Mucosa of gallbladder (tissue), 1 donor: ENCODE measurements around the gene GALNT13. TPM values are rescaled to one million over a fixed set of nuclear protein-coding genes. Genes with fewer than 3 reads are reported as not detected.

Experiments
- DNase-seq: peaks from one replicate; pipeline ENCODE4 v3.0.0-alpha.2; 2020; ENCODE audit warnings: low spot score
- total RNA-seq: library from RNA; stranded (reverse); gene quantifications from one replicate; pipeline ENCODE4 v1.2.1, GENCODE V29; 2021
- donor health status: DM: no; HTN: no; CAD: no.

The GALNT13 gene
- total RNA-seq, 1 donor from 2014 or later, result 0.23 TPM

- DNase-seq, result no peak
These were observed 608.8 kb downstream of the GALNT13 start for GRCh38 chr2:154480521-154480920.

GRCh38 chr2:154481336-154481735 lies 609.6 kb downstream of the GALNT13 start:
- DNase-seq, result no peak

- DNase-seq, result no peak
These were observed 612.8 kb downstream of the GALNT13 start for GRCh38 chr2:154484338-154485099.

GRCh38 chr2:154488801-154489200 lies 617.1 kb downstream of the GALNT13 start:
- DNase-seq, result no peak

- no peak for DNase-seq
These were observed 617.6 kb downstream of the GALNT13 start for GRCh38 chr2:154489266-154489858.

GRCh38 chr2:154490530-154490929 lies 618.8 kb downstream of the GALNT13 start:
- DNase-seq, result no peak

- no peak for DNase-seq
These were observed 623.7 kb downstream of the GALNT13 start for GRCh38 chr2:154495455-154495868.

- no peak for DNase-seq
These were observed 625.3 kb downstream of the GALNT13 start for GRCh38 chr2:154497019-154497418.
